ENCODE measurements around the gene FAH.

DNA sequence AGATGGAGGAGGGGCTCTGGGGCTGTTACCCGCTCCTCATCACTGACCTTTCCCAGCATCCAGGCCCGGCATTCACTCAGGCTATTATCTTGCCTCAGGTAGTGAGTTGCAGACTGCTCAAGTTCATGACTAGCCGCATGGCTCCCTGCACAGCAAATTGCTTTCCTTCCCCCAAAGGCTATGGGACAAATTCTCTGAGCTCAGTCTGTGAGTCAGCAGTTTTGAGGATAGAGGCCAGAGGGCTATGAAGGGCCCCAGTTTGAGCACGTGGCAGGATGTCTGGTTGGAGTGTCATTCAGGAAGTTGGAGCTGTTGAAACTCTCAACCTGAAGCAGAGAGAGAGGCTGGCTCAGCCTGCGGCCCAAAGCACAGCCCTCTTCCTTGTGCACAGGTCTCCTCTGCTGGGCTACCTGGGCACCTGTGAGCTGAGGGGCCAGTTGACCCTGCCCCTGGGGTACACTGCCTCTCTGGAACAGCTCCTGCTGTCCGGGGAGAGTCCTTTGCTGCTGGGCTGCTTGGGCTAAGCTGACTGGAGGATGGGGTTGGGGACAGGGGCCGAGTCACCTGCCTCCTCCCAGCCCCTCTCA lies 7.9 kb downstream of the FAH start:
- no peak for TF ChIP-seq EZH2 (IDR thresholded peaks at IDR 0.05; ENCODE audit: borderline replicate concordance, insufficient read depth, low read length, poor library complexity, severe bottlenecking)
- TF ChIP-seq POLR2AphosphoS5 (IDR thresholded peaks at IDR 0.05) = no peak
- no peak for TF ChIP-seq SMC3 (conservative IDR thresholded peaks at IDR 0.05; ENCODE audit: poor library complexity)
- TF ChIP-seq, protein P1, sequence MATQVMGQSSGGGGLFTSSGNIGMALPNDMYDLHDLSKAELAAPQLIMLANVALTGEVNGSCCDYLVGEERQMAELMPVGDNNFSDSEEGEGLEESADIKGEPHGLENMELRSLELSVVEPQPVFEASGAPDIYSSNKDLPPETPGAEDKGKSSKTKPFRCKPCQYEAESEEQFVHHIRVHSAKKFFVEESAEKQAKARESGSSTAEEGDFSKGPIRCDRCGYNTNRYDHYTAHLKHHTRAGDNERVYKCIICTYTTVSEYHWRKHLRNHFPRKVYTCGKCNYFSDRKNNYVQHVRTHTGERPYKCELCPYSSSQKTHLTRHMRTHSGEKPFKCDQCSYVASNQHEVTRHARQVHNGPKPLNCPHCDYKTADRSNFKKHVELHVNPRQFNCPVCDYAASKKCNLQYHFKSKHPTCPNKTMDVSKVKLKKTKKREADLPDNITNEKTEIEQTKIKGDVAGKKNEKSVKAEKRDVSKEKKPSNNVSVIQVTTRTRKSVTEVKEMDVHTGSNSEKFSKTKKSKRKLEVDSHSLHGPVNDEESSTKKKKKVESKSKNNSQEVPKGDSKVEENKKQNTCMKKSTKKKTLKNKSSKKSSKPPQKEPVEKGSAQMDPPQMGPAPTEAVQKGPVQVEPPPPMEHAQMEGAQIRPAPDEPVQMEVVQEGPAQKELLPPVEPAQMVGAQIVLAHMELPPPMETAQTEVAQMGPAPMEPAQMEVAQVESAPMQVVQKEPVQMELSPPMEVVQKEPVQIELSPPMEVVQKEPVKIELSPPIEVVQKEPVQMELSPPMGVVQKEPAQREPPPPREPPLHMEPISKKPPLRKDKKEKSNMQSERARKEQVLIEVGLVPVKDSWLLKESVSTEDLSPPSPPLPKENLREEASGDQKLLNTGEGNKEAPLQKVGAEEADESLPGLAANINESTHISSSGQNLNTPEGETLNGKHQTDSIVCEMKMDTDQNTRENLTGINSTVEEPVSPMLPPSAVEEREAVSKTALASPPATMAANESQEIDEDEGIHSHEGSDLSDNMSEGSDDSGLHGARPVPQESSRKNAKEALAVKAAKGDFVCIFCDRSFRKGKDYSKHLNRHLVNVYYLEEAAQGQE (IDR thresholded peaks at IDR 0.05; ENCODE audit: borderline replicate concordance) = no peak
- TF ChIP-seq, protein P2, sequence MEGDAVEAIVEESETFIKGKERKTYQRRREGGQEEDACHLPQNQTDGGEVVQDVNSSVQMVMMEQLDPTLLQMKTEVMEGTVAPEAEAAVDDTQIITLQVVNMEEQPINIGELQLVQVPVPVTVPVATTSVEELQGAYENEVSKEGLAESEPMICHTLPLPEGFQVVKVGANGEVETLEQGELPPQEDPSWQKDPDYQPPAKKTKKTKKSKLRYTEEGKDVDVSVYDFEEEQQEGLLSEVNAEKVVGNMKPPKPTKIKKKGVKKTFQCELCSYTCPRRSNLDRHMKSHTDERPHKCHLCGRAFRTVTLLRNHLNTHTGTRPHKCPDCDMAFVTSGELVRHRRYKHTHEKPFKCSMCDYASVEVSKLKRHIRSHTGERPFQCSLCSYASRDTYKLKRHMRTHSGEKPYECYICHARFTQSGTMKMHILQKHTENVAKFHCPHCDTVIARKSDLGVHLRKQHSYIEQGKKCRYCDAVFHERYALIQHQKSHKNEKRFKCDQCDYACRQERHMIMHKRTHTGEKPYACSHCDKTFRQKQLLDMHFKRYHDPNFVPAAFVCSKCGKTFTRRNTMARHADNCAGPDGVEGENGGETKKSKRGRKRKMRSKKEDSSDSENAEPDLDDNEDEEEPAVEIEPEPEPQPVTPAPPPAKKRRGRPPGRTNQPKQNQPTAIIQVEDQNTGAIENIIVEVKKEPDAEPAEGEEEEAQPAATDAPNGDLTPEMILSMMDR (IDR thresholded peaks at IDR 0.05; ENCODE audit: poor library complexity, severe bottlenecking) = no peak

Data from neural cell (in vitro differentiated cells).